Small intestine (tissue), 7 donors: Measurements from ENCODE around the gene ZMIZ1. TPM values are rescaled to one million over a fixed set of nuclear protein-coding genes. Genes with fewer than 3 reads are reported as not detected.
A peak's percentile ranks its signal among the peaks of the same experiment; 100 is the strongest.
"Not testable (repeated sequence)": the region's sequence is repeated elsewhere in the genome, so short reads cannot be mapped to it uniquely, and the experiment has no call there.

Experiments
- DNase-seq, 2 donors: peaks; one replicate each; pipeline versions ENCODE4 v3.0.0 to v3.0.0-alpha.2; 2013
- FAIRE-seq: peaks from 2 replicates; lab custom pipeline; 2012; peaks lifted over from hg19 to GRCh38; lab: Jason Lieb, UNC
- H3K27ac ChIP-seq, 3 donors: one replicate each; pipeline ENCODE4 v1.5.1; 2013; ENCODE audit warnings: low read length in 2 of 3, mild to moderate bottlenecking in 2 of 3, control low read depth in 1 of 3, inconsistent platforms in 1 of 3, low read depth in 1 of 3, moderate library complexity in 1 of 3
- H3K27me3 ChIP-seq, 3 donors: one replicate each; pipeline ENCODE4 v1.6.1; 2013; ENCODE audit warnings: low read length in 3 of 3, inconsistent platforms in 1 of 3; ENCODE audit not compliant: control insufficient read depth in 3 of 3, insufficient read depth in 3 of 3
- H3K36me3 ChIP-seq, 3 donors: one replicate each; pipeline ENCODE4 v1.6.1; 2013; ENCODE audit warnings: low read length in 3 of 3, inconsistent platforms in 1 of 3, low read depth in 1 of 3, mild to moderate bottlenecking in 1 of 3, moderate library complexity in 1 of 3; ENCODE audit not compliant: control insufficient read depth in 3 of 3, insufficient read depth in 2 of 3
- H3K4me1 ChIP-seq, 3 donors: one replicate each; pipeline ENCODE4 v1.6.1; 2013; ENCODE audit warnings: low read length in 2 of 3, inconsistent platforms in 1 of 3, low read depth in 1 of 3, mild to moderate bottlenecking in 1 of 3, moderate library complexity in 1 of 3; ENCODE audit not compliant: control insufficient read depth in 3 of 3, insufficient read depth in 2 of 3
- H3K4me3 ChIP-seq, 3 donors: one replicate each; pipeline ENCODE4 v1.5.1; 2013; ENCODE audit warnings: low read length in 3 of 3, control low read depth in 1 of 3, inconsistent platforms in 1 of 3, low read depth in 1 of 3, mild to moderate bottlenecking in 1 of 3, moderate library complexity in 1 of 3
- H3K9me3 ChIP-seq, 2 donors: one replicate each; pipeline ENCODE4 v1.6.1; 2013; ENCODE audit warnings: low read depth in 1 of 2, low read length in 1 of 2; ENCODE audit not compliant: control insufficient read depth in 2 of 2, insufficient read depth in 1 of 2
- WGBS, 3 donors: extraction: QIAGEN DNeasy Blood & Tissue Kit; methylation state at CpG; one replicate each; pipeline ENCODE4 v1.1.7; 2013; 5-methylcytosine and 5-hydroxymethylcytosine counted together
- polyA plus RNA-seq, 4 donors: library from polyadenylated mRNA; stranded (reverse) in 3 of 4; unstranded in 1 of 4; fragments of 200-250 nt in 3 of 4; fragments of 120-200 nt in 1 of 4; gene quantifications; one replicate each; pipeline versions ENCODE4 v1.2.1 to v1.2.3, GENCODE V29; 2013
- donor health status: healthy with polysubstance abuse.
- donor health status: control.
- donor health status: control.
- donor health status: Bipolar disorder and iron deficiency.
- donor health status: healthy.

Gene ZMIZ1
- polyA plus RNA-seq, 4 donors = 15.1 to 40.7 (median 19.9) TPM

GRCh38 chr10:79335470-79336235 lies 266.9 kb downstream of the ZMIZ1 start:
- no peaks in the 10 kb centered on the region for H3K4me1 ChIP-seq
- no peaks in the 10 kb centered on the region for H3K36me3 ChIP-seq
- no peaks in the 10 kb centered on the region for H3K27me3 ChIP-seq
- H3K9me3 ChIP-seq = peaks cover 0 to 7% of the 10 kb centered on the region in 2 donors
- DNase-seq (no peak), FAIRE-seq (no peak)
- no peak overlapping the region for H3K4me3 ChIP-seq
- WGBS, 3 donors = 81 to 88% (median 86%) methylated on average over 13 of the region's 13 CpGs
- H3K27ac ChIP-seq = no peak overlapping the region

GRCh38 chr10:79336276-79336675 lies 267.5 kb downstream of the ZMIZ1 start:
- 96 to 98% (median 98%) methylated on average over 3 of the region's 3 CpGs for WGBS, 3 donors
- FAIRE-seq = no peak
- Histone ChIP-seq H3K4me1 (no peaks in the 10 kb centered on the region), H3K4me3 (no peak overlapping the region), H3K9me3 (peaks cover 0 to 7% of the 10 kb centered on the region in 2 donors), H3K36me3 (no peaks in the 10 kb centered on the region), H3K27ac (no peak overlapping the region), H3K27me3 (no peaks in the 10 kb centered on the region)
- DNase-seq = no peak

GRCh38 chr10:79336739-79337138 lies 268.0 kb downstream of the ZMIZ1 start:
- no peaks in the 10 kb centered on the region for H3K36me3 ChIP-seq
- H3K9me3 ChIP-seq = peaks cover 0 to 5% of the 10 kb centered on the region in 2 donors
- DNase-seq (no peak), FAIRE-seq (no peak)
- no peaks in the 10 kb centered on the region for H3K27me3 ChIP-seq
- WGBS, 3 donors = 77 to 81% (median 81%) methylated on average over 7 of the region's 7 CpGs
- H3K4me1 ChIP-seq = no peaks in the 10 kb centered on the region
- H3K4me3 ChIP-seq = no peak overlapping the region
- no peak overlapping the region for H3K27ac ChIP-seq

GRCh38 chr10:79337783-79338469 lies 269.2 kb downstream of the ZMIZ1 start:
- WGBS, 3 donors = 94 to 98% (median 98%) methylated on average over 6 to 7 of the region's 11 CpGs
- not testable (repeated sequence) for H3K9me3 ChIP-seq, H3K4me1 ChIP-seq, H3K4me3 ChIP-seq, H3K27ac ChIP-seq, DNase-seq, H3K27me3 ChIP-seq, FAIRE-seq, H3K36me3 ChIP-seq

GRCh38 chr10:79339266-79339665 lies 270.5 kb downstream of the ZMIZ1 start:
- Histone ChIP-seq H3K36me3 (no peaks in the 10 kb centered on the region), H3K4me3 (no peak overlapping the region), H3K27me3 (no peaks in the 10 kb centered on the region), H3K4me1 (peaks cover 0 to 3% (median 0%) of the 10 kb centered on the region in 3 donors), H3K27ac (no peak overlapping the region), H3K9me3 (no peaks in the 10 kb centered on the region)
- FAIRE-seq (no peak), DNase-seq (no peak)
- WGBS, 3 donors = 91 to 97% (median 94%) methylated on average over 3 of the region's 3 CpGs

- WGBS, 3 donors = 95 to 100% (median 98%) methylated on average over 5 of the region's 5 CpGs
- H3K27ac ChIP-seq = no peak overlapping the region
- H3K4me3 ChIP-seq = no peak overlapping the region
- DNase-seq = no peak
- no peak for FAIRE-seq
- H3K9me3 ChIP-seq = no peaks in the 10 kb centered on the region
- peaks cover 0 to 8% (median 0%) of the 10 kb centered on the region in 3 donors for H3K4me1 ChIP-seq
- no peaks in the 10 kb centered on the region for H3K36me3 ChIP-seq
- no peaks in the 10 kb centered on the region for H3K27me3 ChIP-seq
These were observed 272.0 kb downstream of the ZMIZ1 start for GRCh38 chr10:79340646-79341244.

- no peak for FAIRE-seq
- peaks cover 0 to 3% (median 0%) of the 10 kb centered on the region in 3 donors for H3K36me3 ChIP-seq
- DNase-seq = no peak
- no peaks in the 10 kb centered on the region for H3K9me3 ChIP-seq
- no peaks in the 10 kb centered on the region for H3K27me3 ChIP-seq
- peaks cover 0 to 16% (median 0%) of the 10 kb centered on the region in 3 donors for H3K4me1 ChIP-seq
- H3K4me3 ChIP-seq = no peak overlapping the region
- WGBS, 3 donors = 91 to 94% (median 91%) methylated on average over 5 of the region's 5 CpGs
- no peak overlapping the region for H3K27ac ChIP-seq
These were observed 273.6 kb downstream of the ZMIZ1 start for GRCh38 chr10:79342295-79342761.

GRCh38 chr10:79342811-79343561 lies 274.2 kb downstream of the ZMIZ1 start:
- 62 to 73% (median 67%) methylated on average over 9 to 10 of the region's 10 CpGs for WGBS, 3 donors
- no peak overlapping the region for H3K27ac ChIP-seq
- FAIRE-seq (no peak), DNase-seq (peak in 1 of 2 donors; percentile 31)
- no peak overlapping the region for H3K4me3 ChIP-seq
- no peaks in the 10 kb centered on the region for H3K9me3 ChIP-seq
- peaks cover 0 to 16% (median 0%) of the 10 kb centered on the region in 3 donors for H3K4me1 ChIP-seq
- no peaks in the 10 kb centered on the region for H3K27me3 ChIP-seq
- peaks cover 0 to 3% (median 0%) of the 10 kb centered on the region in 3 donors for H3K36me3 ChIP-seq
